Smooth muscle cell (in vitro differentiated cells): ENCODE data around the gene CCDC89. TPM values are rescaled to one million over a fixed set of nuclear protein-coding genes. Genes with fewer than 3 reads are reported as not detected.
"Not testable (repeated sequence)": the region's sequence is repeated elsewhere in the genome, so short reads cannot be mapped to it uniquely, and the experiment has no call there.

Source experiments
- DNase-seq: peaks from one replicate; lab custom pipeline; 2025; ENCODE audit not compliant: unreplicated experiment; lab: John Stamatoyannopoulos, UW
- H2AFZ ChIP-seq: fragments of 200-600 bp; sonication (generic); 2 replicates; pipeline ENCODE4 v1.6.0; 2016; ENCODE audit warnings: antibody characterized with exemption, low read depth, mild to moderate bottlenecking
- H3F3A ChIP-seq: fragments of 200-600 bp; sonication (generic); 2 replicates; pipeline ENCODE4 v1.6.0; 2017; ENCODE audit warnings: antibody characterized with exemption, low read depth
- H3K27ac ChIP-seq: fragments of 200-600 bp; sonication (generic); 2 replicates; pipeline ENCODE4 v1.5.1; 2016; ENCODE audit warnings: low read depth, mild to moderate bottlenecking
- H3K27me3 ChIP-seq: fragments of 200-600 bp; sonication (generic); 2 replicates; pipeline ENCODE4 v1.6.1; 2016; ENCODE audit warnings: low read depth, mild to moderate bottlenecking
- H3K36me3 ChIP-seq: fragments of 200-600 bp; sonication (generic); 2 replicates; pipeline ENCODE4 v1.5.1; 2016; ENCODE audit warnings: low read depth
- H3K4me1 ChIP-seq: fragments of 200-600 bp; sonication (generic); 2 replicates; pipeline ENCODE4 v1.5.1; 2016; ENCODE audit warnings: low read depth
- H3K4me2 ChIP-seq: fragments of 200-600 bp; sonication (generic); 2 replicates; pipeline ENCODE4 v1.6.0; 2016; ENCODE audit warnings: mild to moderate bottlenecking
- H3K4me3 ChIP-seq: fragments of 200-600 bp; sonication (generic); 2 replicates; pipeline ENCODE4 v1.5.1; 2016; ENCODE audit warnings: mild to moderate bottlenecking
- H3K79me2 ChIP-seq: fragments of 200-600 bp; sonication (generic); 2 replicates; pipeline ENCODE4 v1.6.0; 2016; ENCODE audit warnings: low read depth, mild to moderate bottlenecking
- H3K9ac ChIP-seq: fragments of 200-600 bp; sonication (generic); 2 replicates; pipeline ENCODE4 v1.6.0; 2016; ENCODE audit warnings: low read depth
- H3K9me3 ChIP-seq: fragments of 200-600 bp; sonication (generic); replicated peaks from 2 replicates; pipeline ENCODE4 v1.5.1; 2016; ENCODE audit warnings: low read depth
- H4K20me1 ChIP-seq: fragments of 200-600 bp; sonication (generic); 2 replicates; pipeline ENCODE4 v1.6.0; 2016; ENCODE audit warnings: low read depth
- WGBS: methylation state at CpG from one replicate; pipeline ENCODE4 v1.1.7; 2016; ENCODE audit warnings: low lambda C conversion rate; 5-methylcytosine and 5-hydroxymethylcytosine counted together
- polyA plus RNA-seq: library from polyadenylated mRNA; unstranded; fragments of >200 nt; fragmentation: Nextera tagmentation; extraction: Ambion mirVana; gene quantifications from 2 replicates; pipeline ENCODE4 v1.2.1, GENCODE V29; 2016
- total RNA-seq: library from RNA; depleted of rRNA; stranded (reverse); fragments of >200 nt; gene quantifications from 2 replicates; pipeline ENCODE4 v1.2.3, GENCODE V29; 2014
- TF ChIP-seq, protein P1 (sequence below): fragments of 200-600 bp; sonication (generic); IDR thresholded peaks from 2 replicates; pipeline ENCODE4 v1.5.1; 2017; ENCODE audit warnings: borderline replicate concordance, mild to moderate bottlenecking, antibody characterized with exemption; ENCODE audit not compliant: insufficient read depth, poor library complexity, severe bottlenecking

The CCDC89 gene
- total and polyA plus RNA-seq, 2 experiments from 2014 or later = not detected

DNA sequence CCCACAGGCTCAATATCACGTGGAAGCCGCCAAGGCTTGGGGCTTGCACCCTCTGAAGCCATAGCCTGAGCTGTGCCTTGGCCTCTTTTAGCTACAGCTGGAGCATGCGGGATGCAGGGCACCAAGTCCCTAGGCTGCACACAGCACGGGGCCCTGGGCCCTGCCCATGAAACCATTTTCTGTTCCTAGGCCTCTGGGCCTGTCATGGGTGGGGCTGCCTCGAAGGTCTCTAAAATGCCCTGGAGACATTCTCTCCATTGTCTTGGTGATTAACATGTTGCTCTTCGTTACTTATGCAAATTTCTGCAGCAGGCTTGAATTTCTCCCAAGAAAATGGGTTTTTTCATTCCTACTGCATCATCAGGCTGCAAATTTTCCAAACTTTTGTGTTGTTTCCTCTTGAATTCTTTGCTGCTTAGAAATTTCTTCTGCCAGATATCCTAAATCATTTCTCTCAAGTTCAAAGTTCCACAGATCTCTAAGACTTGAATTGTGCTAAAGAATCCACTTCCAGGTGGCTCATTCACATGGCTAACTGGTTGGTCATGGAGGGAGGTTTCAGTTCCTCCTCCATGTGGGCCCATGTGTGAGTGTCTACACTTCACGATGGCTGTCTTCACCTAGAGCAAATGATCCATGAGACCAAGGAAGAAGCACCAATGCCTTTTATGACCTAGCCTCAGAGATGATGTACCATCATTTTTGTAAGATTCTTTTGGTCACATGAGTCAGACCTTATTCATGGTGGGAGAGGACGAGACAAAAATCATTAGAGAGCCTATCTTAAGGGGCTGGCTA is 13.7 kb downstream of the CCDC89 start:
- Histone ChIP-seq H3K4me2 (no peak overlapping the region), H2AFZ (no peak overlapping the region), H3K4me3 (no peak overlapping the region), H3K9me3 (no peaks in the 10 kb centered on the region), H3K27me3 (no peaks in the 10 kb centered on the region), H3K36me3 (no peaks in the 10 kb centered on the region), H3F3A (no peaks in the 10 kb centered on the region), H4K20me1 (no peaks in the 10 kb centered on the region), H3K79me2 (no peaks in the 10 kb centered on the region), H3K4me1 (no peaks in the 10 kb centered on the region), H3K9ac (no peak overlapping the region), H3K27ac (no peak overlapping the region)
- no peak for DNase-seq
- TF ChIP-seq, protein P1, sequence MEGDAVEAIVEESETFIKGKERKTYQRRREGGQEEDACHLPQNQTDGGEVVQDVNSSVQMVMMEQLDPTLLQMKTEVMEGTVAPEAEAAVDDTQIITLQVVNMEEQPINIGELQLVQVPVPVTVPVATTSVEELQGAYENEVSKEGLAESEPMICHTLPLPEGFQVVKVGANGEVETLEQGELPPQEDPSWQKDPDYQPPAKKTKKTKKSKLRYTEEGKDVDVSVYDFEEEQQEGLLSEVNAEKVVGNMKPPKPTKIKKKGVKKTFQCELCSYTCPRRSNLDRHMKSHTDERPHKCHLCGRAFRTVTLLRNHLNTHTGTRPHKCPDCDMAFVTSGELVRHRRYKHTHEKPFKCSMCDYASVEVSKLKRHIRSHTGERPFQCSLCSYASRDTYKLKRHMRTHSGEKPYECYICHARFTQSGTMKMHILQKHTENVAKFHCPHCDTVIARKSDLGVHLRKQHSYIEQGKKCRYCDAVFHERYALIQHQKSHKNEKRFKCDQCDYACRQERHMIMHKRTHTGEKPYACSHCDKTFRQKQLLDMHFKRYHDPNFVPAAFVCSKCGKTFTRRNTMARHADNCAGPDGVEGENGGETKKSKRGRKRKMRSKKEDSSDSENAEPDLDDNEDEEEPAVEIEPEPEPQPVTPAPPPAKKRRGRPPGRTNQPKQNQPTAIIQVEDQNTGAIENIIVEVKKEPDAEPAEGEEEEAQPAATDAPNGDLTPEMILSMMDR = no peak
- 82% methylated on average over 8 of the region's 8 CpGs for WGBS

DNA sequence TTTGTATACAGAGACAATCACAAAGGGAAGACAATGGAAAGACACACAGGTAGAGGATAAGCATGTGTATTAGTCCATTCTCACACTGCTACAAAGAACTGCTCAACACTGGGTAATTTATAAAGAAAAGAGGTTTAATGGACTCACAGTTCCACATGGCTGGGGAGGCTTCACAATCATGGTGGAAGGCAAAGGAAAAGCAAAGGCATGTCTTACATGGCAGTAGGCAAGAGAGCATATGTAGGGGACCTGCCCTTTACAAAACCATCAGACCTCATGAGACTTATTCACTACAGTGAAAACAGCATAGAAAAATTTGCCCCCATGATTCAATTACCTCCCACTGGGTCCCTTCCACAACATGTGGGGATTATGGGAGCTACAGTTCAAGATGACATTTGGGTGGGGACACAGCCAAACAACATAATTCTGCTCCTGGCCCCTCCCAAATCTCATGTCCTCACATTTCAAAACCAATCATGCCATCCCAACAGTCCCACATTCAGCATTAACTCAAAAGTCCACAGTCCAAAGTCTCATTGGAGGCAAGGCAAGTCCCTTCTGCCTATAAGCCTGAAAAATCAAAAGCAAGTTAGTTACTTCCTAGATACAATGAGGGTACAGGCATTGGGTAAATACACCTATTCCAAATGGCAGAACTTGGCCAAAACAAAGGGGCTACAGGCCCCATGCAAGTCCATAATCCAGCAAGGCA is 14.9 kb downstream of the CCDC89 start:
- not testable (repeated sequence) for H3K36me3 ChIP-seq, H4K20me1 ChIP-seq, H3K9ac ChIP-seq, DNase-seq, H3K27me3 ChIP-seq, H3K79me2 ChIP-seq, H2AFZ ChIP-seq, H3F3A ChIP-seq, H3K4me2 ChIP-seq, H3K4me3 ChIP-seq, H3K27ac ChIP-seq, H3K9me3 ChIP-seq, H3K4me1 ChIP-seq

DNA sequence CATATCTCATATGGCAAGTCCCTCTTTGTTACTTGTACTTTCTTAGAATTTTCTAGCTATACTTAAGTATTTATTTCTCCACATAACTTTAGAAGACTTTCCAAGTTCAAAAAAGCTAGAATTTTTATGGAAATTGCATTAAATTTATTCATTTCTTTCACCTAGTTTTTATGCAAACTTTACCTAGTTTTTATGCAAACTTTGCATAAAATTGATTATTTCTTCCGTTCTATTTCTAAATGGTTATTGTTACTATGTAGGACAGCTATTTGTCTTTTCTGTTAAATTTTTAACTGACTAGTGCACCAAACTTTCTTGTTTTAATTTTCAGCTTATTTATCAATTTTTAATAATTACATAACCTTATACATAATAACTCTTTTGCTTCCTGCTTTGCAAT is 17.8 kb downstream of the CCDC89 start:
- Histone ChIP-seq H3K27me3 (no peaks in the 10 kb centered on the region), H3K27ac (no peak overlapping the region), H3K4me2 (no peak overlapping the region), H3K79me2 (peaks cover 9% of the 10 kb centered on the region), H3K9ac (no peak overlapping the region), H3K36me3 (no peaks in the 10 kb centered on the region), H2AFZ (no peak overlapping the region), H3K9me3 (no peaks in the 10 kb centered on the region), H4K20me1 (peaks cover 13% of the 10 kb centered on the region), H3K4me1 (peaks cover 6% of the 10 kb centered on the region), H3K4me3 (no peak overlapping the region), H3F3A (no peaks in the 10 kb centered on the region)
- DNase-seq = no peak
- TF ChIP-seq, protein P1 = no peak
- 98% methylated on average over 1 of the region's 1 CpG for WGBS

DNA sequence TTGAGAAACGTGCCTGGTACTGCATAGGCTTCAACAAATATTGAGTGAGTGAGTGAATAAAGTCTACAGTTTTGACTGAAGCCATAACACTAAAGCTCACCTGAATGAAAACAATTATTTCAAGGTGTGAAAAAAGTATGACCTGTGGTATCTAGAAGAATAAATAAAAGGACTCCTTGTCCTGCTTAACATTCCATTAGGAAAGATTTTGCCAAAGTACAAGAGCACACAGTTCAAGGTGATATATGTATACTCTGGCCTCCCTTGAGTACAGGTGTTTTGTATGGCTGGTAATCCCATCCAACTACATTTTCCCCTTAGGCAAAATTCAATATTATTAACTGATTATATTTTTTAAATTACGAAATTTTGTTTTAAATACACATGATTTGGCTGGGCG is 19.3 kb downstream of the CCDC89 start:
- Histone ChIP-seq H4K20me1 (peaks cover 27% of the 10 kb centered on the region), H3K4me3 (no peak overlapping the region), H3F3A (no peaks in the 10 kb centered on the region), H3K4me1 (peaks cover 20% of the 10 kb centered on the region), H3K36me3 (no peaks in the 10 kb centered on the region), H3K79me2 (peaks cover 24% of the 10 kb centered on the region), H3K27ac (no peak overlapping the region), H3K4me2 (no peak overlapping the region), H3K9ac (no peak overlapping the region), H2AFZ (peak overlapping the region; percentile 95), H3K9me3 (no peaks in the 10 kb centered on the region), H3K27me3 (no peaks in the 10 kb centered on the region)
- TF ChIP-seq, protein P1 = no peak
- 94% methylated on average over 3 of the region's 3 CpGs for WGBS
- DNase-seq = no peak
